HG03045 (cell line): ENCODE measurements around the gene LILRA6.
"Not testable (repeated sequence)": the region's sequence is repeated elsewhere in the genome, so short reads cannot be mapped to it uniquely, and the experiment has no call there.

Experiments
- ATAC-seq: cut with Tn5 transposase; IDR thresholded peaks from one replicate; pipeline ENCODE4 v1.9.1; 2021; ENCODE audit warnings: mild to moderate bottlenecking, moderate library complexity; ENCODE audit not compliant: unreplicated experiment

Gene LILRA6

DNA sequence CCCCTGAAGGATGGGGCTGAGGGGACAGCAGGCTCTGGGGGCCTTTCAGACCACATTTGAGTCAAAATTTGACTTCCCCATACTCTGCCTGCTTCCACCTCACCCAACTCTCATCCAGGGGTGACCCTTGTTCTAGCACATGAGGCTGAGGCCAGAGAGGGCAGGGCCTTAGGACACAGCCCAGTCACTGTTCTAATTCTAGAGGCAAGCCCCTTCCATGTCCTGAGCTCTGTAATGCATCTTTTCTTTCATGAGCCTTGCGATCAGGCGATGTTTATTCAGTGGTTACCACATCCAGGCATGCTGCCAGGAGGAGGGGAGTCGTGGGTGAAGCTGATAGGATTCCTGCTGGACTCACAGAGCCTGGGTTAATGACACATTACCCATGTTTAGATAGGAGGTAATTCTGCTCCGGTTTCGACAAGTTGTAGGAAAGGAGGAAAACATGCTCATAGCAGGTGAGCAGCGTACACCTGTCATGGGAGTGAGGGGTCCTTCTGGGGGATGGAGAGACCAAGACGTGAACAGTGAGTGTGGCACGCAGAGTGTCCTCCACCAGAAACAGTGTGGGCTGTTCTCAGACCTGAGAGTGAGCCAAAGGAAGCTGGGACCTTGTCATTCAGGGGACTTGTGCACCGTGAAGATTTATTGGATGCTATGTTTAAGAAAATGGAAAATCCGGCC is 32.6 kb downstream of the LILRA6 start:
- no peak for ATAC-seq

DNA sequence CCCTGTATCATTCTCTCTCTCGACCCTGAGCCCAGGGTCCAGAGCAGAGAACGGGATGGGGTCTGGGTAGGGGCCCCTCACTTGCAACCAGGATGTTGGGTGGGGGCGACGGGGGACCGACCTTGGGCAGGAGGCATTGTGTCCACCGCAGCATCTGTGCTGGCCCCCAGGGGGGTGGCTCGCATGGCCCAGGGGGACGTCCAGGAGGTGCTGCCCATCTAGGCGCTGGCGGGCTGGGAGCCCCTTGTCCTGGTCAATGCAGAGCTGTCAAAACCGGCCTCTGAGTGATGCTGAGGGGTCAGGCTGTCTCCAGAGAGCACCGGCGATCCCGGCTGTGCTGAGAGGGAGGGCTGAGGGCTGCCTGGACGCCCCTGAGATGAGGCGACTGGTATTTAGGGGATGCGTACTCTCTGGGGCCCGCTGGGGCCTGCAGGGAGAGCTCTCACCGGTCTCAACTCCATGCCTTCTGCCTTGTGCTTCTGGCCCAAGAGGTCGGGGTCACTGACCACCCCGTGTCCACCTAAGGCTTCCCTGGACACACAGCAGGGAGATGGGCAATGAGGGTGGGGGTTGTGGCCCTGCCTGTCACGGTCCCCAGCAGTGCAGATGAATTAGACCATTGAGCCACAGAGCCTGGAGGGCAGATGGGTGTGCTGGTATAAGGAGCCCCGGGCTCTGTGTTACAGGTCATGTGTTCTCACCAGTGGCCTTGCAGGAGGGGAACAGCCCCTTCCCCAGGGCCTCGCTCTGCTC is 33.4 kb downstream of the LILRA6 start:
- ATAC-seq: no peak

GRCh38 chr19:54208784-54209057 is 33.9 kb downstream of the LILRA6 start:
- ATAC-seq: no peak

DNA sequence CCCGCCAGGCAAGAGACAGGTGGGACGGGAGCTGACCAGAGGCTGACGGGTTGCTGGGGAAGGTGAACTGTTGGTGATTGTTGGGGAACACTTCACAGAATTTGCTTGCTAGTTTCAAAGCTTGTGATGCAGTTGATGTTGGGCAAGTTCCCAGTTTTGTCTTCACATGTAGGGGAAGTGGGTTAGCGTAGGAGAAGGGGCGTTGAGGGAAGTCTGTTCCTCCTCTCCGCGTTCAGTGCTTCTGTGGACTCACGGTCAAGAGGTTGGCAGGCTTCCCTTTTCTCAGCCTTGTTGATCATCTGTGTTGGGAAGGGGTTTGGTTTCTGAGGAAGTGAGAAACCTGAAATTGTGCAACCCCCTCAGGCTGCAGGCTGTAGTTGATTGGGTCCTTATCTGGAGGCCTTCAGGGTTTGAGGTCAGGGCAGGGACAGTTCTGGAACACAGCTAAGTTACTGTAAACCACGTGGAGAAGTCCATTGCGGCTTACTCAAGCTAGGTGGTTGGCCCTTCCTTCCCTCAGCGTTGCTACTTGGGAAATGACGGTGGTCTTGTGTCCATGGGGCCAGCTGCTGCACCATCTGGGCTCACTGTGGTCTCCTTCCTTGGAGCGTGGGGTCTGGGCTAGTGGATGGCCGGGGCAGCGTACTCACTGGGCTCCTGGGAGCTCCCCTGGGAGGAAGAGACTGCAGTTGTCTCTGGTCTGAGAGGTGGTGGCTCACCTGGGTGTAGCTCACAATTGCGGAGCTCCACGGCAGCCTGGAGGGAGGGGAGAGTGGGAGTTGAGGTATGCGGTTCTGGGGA is 34.4 kb downstream of the LILRA6 start:
- ATAC-seq: peak; percentile 36

DNA sequence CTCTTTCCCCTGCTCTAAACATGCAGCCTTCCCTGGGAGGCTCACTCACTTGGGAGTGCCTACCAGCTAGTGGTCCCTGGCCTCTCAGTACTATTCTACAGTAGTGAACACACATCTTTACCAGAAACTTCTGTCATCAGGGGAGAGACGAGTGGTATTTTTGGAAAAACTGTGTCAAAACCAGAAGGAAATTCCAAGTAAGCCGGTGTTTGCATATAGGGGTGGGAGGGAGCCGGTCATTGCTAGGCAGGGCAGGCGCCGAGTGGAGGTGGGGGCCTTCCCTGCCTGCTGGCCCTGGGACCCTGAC is 35.0 kb downstream of the LILRA6 start:
- ATAC-seq: no peak

- not testable (repeated sequence) for ATAC-seq
Observed at GRCh38 chr19:54207193-54207592, 35.4 kb downstream of the LILRA6 start.

DNA sequence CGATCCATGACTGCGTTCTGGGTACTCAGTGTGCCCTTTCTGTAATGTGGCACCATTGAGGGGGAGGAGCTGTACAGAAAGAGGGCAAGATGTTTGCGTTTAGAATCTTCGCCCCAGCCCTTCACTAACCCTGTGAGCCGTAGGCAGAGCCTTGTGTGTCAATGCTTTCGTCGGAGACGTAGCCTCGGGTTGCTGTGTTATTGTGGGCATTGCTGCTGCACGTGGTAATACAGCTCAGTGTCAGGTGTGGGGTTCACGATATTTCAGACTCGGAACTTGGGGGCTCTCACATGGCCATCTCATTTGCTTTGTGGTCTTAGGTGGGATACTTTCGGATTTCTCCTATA is 35.8 kb downstream of the LILRA6 start:
- no peak for ATAC-seq

- ATAC-seq: no peak
Observed at GRCh38 chr19:54206030-54206830, 36.4 kb downstream of the LILRA6 start.

DNA sequence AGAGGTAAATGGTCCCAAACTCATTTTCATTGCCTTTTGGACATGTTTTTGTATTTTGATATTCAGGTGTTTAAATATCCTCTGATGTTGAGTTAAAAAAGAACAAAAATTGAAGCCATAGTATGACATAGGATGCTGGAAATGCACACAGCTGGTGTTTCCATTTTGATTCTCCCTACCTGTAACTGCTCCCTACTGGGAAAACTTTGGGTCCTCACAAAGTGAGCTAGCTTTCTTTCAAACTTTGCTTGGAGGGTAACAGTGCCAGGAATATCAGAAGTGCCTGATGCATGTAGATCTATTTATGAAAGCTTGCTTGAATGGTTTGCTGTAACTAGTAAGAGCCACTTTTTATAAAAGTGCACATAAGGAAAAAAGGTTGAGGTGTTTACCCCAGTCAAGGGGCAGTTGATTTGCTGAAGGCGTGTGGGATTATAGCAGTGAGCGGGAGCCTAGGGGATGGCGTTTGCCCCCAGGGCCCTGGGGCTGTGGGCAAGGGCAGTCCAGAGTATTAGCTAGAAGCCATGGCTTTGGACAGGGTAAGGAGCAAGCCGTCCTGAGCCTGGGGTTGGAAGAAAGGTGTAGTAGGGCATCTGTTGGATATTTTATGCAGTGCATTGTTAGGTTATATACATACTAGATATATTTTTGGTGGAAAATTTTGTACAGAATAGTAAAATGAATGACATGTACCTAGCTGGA is 37.7 kb downstream of the LILRA6 start:
- no peak for ATAC-seq

DNA sequence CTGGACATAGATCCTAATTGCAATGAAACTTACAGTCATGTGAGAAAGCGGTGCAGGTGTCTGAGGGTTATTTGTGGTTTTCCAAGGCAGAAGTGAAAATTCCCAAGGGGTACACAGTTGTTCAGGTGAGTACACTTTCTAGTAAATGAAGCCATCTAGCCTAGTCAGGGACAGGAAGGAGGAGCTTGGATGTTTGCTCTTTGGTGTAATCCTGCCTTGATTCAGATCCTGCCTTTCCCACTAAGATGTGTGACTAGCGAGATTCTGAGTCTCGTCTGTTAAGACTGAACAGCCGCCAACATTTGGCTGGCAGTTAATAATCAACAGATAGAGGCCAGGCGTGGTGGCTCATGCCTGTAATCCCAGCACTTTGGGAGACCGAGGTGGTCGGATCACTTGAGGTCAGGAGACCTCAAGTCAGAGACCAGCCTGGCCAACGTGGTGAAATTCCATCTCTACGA is 39.4 kb downstream of the LILRA6 start:
- ATAC-seq: no peak

- no peak for ATAC-seq
Observed at GRCh38 chr19:54201980-54202379, 40.6 kb downstream of the LILRA6 start.

DNA sequence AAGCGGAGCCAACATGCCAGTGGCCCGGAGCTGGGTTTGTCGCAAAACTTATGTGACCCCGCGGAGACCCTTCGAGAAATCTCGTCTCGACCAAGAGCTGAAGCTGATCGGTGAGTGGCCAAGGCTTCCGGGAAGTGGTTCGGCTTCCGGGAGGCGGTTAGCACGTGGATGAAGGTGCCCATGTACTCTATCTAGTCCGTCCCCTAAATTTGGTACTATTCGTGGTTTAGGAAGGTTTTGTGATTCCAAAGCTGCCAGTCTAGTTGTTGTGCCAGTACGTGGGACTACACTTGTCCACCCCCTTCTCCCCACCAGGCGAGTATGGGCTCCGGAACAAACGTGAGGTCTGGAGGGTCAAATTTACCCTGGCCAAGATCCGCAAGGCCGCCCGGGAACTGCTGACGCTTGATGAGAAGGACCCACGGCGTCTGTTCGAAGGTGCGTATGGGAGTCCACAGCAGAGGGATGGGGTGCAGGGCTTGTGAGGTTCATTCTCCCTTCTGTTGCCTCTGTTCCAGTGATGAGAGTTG is 41.4 kb downstream of the LILRA6 start:
- no peak for ATAC-seq

DNA sequence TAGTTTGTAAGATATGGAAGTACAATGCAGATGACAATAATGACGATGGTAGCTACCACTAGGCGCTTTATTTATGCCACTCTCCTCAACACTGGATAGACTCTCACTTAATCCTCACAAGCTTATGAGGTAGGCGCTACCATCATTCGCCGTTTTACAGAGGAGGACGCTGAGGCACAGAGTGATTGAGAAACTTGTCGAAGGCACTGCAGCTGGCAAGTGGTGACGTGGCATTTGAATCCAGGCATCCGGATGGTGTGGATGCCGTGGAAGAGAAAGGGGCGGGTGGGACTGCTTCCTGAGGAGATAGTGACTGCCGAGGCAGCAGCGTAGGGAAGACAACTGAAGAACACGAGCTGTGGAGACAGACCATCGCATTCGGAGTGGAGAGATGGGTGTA is 43.2 kb downstream of the LILRA6 start:
- ATAC-seq: no peak

GRCh38 chr19:54197121-54197520 is 45.5 kb downstream of the LILRA6 start:
- no peak for ATAC-seq

- no peak for ATAC-seq
Observed at GRCh38 chr19:54196536-54196935, 46.1 kb downstream of the LILRA6 start.

- not testable (repeated sequence) for ATAC-seq
Observed at GRCh38 chr19:54194463-54194862, 48.1 kb downstream of the LILRA6 start.

DNA sequence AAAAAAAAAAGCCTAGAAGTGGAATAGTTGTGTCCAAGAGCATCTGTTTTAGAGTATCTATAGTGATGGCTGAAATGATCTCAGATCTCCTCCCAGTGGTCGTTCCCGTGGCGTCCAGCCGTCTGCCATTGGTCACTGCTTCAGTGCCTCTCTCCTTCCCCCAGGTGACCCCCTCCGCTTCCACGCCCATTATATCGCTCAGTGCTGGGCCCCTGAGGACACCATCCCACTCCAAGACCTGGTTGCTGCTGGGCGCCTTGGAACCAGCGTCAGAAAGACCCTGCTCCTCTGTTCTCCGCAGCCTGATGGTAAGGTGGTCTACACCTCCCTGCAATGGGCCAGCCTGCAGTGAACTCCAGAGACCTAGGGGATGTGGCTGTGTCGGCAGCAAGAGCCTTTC is 49.6 kb downstream of the LILRA6 start:
- no peak for ATAC-seq

DNA sequence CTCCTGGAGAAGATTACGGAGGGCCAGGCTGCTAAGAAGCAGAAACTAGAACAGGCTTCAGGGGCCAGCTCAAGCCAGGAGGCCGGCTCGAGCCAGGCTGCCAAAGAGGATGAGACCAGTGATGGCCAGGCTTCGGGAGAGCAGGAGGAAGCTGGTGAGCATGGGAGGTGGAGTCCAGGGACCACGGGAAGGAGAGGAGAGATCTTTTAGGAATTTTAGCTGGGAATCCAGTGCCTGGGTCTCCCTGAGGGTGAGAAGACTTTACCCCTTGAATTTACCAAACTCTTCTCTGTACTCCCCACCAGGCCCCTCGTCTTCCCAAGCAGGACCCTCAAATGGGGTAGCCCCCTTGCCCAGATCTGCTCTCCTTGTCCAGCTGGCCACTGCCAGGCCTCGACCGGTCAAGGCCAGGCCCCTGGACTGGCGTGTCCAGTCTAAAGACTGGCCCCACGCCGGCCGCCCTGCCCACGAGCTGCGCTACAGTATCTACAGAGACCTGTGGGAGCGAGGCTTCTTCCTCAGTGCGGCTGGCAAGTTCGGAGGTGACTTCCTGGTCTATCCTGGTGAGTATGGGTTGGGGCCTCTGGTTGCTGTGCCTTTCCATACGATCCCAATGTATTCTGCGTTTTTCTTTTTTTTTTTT is 50.7 kb downstream of the LILRA6 start:
- no peak for ATAC-seq

GRCh38 chr19:54191011-54191810 is 51.4 kb downstream of the LILRA6 start, which contains the start of gene TSEN34:
TSEN34 (plus strand) TSS chr19:54191308; CDS start chr19:54191365, 57 bp downstream.
- peak; percentile 27 for ATAC-seq
